G401 (cell line): ENCODE measurements around the gene FEM1C. TPM values are rescaled to one million over a fixed set of nuclear protein-coding genes. Genes with fewer than 3 reads are reported as not detected.

Experiments used
- DNase-seq: peaks from one replicate; pipeline ENCODE4 v3.0.0-alpha.2; 2015; ENCODE audit warnings: low spot score
- in situ Hi-C: cut with HindIII; loops from 2 replicates; pipeline ENCODE4 v1.10.0; 2016; ENCODE audit warnings: low sequenced_read_pairs, mixed read lengths
- total RNA-seq: library from RNA; depleted of rRNA; stranded (reverse); fragments of >200 nt; shearing (Covaris generic); gene quantifications from 2 replicates; pipeline ENCODE4 v1.2.3, GENCODE V29; 2014

The FEM1C gene
- total RNA-seq, 1 experiment from 2014 or later, result 7.8 TPM

- peak; percentile 51 for DNase-seq
- in situ Hi-C loops, result no loop called here
Observed at GRCh38 chr5:115530426-115530825, 14.1 kb downstream of the FEM1C start.

DNA sequence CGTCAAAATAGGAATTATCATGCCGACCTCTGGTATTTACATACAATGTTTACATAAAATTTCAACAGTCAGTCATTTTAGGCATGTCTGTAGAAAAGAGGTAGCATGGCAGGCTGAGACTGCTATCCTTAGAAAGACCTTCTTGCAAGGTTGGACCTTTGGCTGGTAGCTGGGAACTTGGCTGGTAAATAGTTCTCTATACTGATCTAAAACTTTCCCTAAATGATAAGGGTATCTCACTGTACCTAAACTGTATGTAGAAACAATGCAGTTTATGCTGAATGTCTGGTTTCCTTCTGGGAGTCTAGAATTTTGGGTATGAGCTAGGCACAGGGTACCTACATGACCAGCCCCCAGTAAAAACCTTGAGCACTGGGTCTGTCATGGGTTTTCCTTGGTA is 18.0 kb downstream of the FEM1C start:
- no peak for DNase-seq
- in situ Hi-C loops, result no loop called here

DNA sequence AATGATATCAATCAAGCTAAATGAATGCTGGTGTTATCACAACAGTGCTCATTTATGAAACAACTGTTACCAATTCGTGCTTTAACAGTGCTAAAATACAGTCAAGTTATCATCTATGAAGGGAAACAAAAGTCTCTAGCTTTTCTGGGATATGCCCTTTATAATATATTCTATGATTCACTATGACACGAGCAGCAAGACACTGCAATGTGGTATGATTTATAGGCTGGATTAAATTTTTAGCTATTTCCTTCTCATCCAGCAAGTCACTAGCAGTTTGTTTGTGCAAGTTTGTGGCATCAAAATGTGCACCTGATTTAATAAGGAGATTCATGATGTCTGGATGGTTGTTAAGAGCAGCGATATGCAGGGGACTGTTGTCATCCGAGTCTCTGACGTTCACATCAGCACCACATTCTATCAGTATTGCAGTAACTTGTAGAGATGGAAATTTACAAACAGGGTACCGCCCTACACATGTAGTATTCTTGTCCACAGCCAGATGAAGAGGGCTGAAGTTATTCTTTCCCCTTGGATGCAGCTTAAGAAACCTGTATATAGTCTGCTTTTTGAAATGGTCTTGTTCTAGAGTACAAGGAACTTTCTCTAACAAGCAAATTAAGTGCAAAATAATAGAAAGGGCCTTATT is 20.3 kb downstream of the FEM1C start:
- in situ Hi-C loops, result no loop called here
- DNase-seq, result no peak

DNA sequence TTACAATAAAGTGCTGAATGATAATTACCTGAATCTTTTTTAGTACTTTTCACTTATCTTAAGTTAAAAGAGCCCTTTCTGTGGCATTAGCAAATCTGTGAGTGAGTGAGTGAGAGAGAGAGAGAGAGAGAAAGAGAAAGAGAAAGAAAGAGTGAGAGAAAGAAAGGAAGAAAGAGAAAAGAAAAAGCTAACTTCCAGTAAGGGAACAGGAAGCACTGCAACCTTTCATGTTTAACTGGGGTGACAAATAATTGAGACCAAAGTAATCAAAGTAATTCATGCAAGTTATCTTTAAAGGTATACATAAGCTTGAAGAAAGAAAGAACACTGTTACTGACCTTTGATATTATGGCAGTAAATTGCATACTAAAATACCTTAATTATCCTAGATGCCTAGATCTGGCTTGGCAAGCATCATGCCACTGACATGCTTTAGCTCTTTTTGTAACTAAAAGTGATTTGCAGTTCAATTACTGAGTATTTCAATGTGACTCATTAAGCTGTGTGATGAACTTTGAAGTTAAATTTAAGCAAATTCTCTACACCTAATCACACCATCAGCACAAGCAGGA is 21.7 kb downstream of the FEM1C start:
- in situ Hi-C loops, result no loop called here
- no peak for DNase-seq

GRCh38 chr5:115520191-115520590 is 24.4 kb downstream of the FEM1C start:
- DNase-seq, result no peak
- in situ Hi-C loops, result no loop called here

DNA sequence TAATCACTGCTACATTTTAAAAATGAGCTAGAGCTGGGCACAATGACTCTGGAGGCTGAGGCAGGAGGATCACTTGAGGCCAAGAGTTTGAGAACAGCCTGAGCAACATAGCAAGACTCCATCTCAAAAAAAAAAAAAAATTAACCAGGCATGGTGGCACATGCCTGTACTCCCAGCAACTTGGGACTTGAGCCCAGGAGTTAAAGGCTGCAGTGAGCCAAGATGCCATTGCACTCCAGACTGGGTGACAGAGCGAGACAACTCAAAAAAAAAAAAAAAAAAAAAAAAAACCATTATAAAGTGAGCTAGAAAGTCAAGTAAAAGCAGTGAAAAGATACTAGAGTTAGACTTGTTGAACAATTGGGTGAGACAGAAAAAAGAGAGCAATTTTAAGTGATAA is 28.2 kb downstream of the FEM1C start:
- DNase-seq, result no peak
- in situ Hi-C loops, result no loop called here

DNA sequence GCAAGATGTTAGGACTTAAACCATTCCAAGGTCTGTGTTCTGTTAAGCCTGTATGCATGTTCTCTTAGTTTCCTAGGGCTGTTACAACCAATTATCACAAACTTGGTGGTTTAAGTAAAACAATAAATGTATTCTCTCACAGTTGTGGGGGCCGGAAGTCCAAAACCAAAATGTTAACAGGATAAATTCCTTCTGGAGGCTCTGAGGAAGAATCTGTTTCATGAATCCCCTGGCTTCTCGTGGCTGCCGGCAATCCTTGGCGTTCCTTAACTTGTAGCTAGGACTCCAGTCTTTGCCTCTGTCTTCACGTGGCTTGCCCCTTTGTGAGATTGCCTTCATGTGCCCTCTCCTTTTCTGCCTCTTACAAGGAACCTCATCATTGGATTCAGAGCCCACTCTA is 30.4 kb downstream of the FEM1C start:
- in situ Hi-C loops, result no loop called here
- no peak for DNase-seq

DNA sequence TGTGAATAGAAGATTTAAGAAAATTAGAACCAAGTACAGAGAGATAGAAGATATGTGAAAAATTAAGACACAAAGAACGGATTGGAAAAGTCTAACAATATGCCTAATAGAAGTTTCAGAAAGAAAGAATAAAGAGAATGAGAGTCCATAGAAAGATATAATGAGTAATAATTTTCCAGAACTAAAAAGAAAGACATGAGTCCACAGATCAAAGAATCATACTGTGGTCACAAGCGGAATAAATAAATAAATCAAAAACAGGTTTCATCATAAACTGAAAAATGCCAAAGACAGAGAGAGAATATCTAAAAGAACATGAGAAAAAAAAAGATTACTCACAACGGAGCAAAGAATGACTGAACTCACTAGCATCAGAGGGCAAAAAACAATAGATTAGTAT is 32.9 kb downstream of the FEM1C start:
- in situ Hi-C loops, result no loop called here
- DNase-seq, result no peak

- in situ Hi-C loops, result no loop called here
- no peak for DNase-seq
Observed at GRCh38 chr5:115510145-115510645, 34.4 kb downstream of the FEM1C start.

- DNase-seq, result no peak
- in situ Hi-C loops, result no loop called here
Observed at GRCh38 chr5:115509547-115509946, 35.0 kb downstream of the FEM1C start.

DNA sequence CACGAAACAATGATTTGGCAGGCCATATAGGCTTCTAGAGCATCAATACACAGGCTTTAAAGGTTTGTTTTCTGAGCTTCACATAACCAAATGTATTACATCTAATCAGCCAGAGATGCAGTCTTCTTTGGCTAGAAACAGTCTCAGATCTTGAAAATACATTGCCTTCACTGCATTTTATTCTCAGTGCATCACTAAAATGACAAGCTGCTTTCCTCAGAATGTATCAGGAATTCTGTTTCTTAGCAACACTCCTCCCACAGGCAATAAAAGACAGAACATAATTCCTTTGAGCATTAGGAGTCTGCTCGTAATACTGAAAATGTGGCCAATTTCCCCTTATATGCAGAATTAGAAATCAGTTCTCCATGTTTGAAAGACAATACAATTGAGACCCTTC is 36.9 kb downstream of the FEM1C start:
- no peak for DNase-seq
- in situ Hi-C loops, result no loop called here

DNA sequence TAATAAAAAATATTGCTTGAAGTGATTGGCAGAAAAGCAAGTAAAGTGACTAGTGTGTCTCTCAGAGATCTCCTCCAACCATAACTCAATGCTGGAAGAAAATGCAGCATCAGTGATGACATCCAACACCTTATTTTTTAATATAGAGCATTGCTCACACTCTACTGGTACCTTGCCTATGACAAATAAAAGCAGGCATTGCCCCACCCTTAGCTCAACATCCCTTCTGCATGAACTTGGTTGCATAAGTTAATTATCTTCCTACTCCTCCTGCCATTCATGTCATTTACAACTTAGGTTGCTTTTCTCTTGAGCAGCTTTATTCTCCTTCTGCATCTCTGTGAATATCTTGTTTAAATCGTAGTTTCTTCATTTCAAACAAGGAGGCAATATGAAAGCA is 41.2 kb downstream of the FEM1C start:
- in situ Hi-C loops, result no loop called here
- no peak for DNase-seq

- DNase-seq, result no peak
- in situ Hi-C loops, result no loop called here
Observed at GRCh38 chr5:115501464-115502210, 42.9 kb downstream of the FEM1C start.

DNA sequence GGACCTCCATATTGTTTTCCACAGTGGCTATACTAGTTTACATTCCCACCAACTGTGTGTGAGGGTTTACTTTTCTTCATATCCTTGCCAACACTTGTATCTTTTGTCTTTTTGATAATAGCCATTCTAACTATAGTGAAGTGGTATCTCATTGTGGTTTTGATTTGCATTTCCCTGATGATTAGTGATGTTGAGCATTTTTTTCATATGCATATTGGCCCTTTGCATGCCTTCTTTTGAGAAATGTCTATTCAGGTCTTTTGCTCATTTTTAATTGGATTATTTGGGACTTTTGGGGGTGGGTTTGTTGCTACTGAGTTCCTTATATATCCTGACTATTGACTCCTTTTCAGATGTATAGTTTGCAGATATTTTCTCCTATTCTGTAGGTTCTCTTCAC is 44.4 kb downstream of the FEM1C start:
- DNase-seq, result no peak
- in situ Hi-C loops, result no loop called here

DNA sequence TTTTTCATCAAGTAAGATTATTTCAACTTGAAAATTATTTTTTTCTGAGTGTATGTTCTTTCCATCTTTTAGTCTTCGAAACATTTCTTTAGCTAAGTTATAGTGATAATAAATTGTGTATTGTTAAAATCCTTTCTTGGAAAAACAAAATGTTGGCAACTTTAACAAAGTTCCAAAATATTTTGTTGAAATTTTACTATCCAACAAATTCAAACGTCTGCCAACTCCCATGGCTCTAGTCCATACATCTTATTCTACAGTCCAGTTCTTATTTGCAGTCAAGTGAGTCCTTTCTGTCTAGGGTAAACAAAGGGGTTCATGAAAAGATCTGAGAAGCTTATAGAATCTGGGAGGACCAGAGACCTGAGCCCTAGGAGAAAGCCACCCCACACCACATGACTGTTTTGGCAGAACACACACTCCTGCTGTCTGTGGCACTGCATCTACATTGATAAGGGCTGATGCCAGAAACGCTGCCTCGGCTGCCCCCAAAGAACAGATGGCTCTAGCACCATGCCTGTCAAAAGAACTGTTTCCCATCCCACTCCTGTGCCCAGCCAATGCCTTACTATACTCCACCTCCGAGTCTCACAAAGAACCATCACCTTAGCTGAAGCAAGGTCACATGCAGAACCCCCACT is 47.5 kb downstream of the FEM1C start:
- in situ Hi-C loops, result no loop called here
- peak; percentile 95 for DNase-seq

GRCh38 chr5:115494570-115495289 is 49.8 kb downstream of the FEM1C start:
- in situ Hi-C loops, result no loop called here
- peak; percentile 61 for DNase-seq

- DNase-seq, result no peak
- in situ Hi-C loops, result no loop called here
Observed at GRCh38 chr5:115490596-115490995, 54.0 kb downstream of the FEM1C start.

DNA sequence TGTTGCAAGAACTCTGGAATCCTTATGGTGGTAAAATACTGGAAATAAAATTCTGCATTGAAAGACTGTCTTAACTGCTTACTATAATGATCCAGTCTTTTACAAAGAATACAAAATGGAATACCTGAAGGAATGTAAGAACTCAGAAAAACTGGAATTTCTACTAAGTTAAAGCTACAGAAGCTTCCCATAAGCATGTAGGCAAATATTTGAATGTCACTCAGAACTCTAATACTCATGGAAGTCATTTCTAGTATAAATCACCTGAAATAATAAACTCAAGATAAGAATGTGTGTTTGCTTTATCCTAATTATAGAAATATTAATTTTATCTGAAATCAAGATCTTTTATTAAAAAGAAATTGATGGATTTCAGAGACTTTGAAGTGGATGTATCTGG is 54.8 kb downstream of the FEM1C start:
- no peak for DNase-seq
- in situ Hi-C loops, result no loop called here

DNA sequence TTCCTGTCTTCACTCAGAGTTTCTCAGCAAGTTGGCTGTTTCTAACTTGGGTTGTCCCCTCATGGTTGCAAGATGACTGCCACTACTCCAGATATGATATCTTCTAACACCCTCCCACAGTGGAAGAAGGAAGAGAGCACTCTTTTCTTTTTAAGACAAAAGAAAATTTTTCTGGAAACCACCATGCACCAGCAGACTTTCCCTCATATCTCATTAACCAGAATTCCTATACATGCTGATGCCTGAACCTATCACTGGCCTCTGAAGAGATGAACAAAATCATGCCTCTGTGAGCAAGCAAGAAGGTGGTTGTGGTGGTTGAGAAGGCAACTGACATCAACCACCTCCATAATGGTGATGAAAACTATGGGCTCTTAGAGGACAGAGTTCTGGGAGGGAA is 56.8 kb downstream of the FEM1C start:
- in situ Hi-C loops, result no loop called here
- DNase-seq, result no peak
